BJ (cell line): ENCODE measurements around the gene ITM2C. TPM values are rescaled to one million over a fixed set of nuclear protein-coding genes. Genes with fewer than 3 reads are reported as not detected.

Experiments used
- CTCF ChIA-PET: fragments of 350-600 bp; formaldehyde crosslinking; extraction: SDS; loops from one replicate; lab custom pipeline; 2021; ENCODE audit warnings: antibody characterized with exemption, inconsistent platforms; lab: Yijun Ruan, JAX
- POLR2A ChIA-PET: fragments of 300-600 bp; sonication (Branson Sonifier 250); formaldehyde crosslinking; extraction: SDS; loops from one replicate; lab custom pipeline; 2021; ENCODE audit warnings: antibody characterized with exemption; lab: Charles Lee
- DNase-seq: peaks from one replicate; pipeline ENCODE4 v3.0.0-alpha.2; 2011; ENCODE audit warnings: low read depth
- H3K27me3 ChIP-seq: 2 replicates; pipeline ENCODE4 v1.6.0; 2011; ENCODE audit warnings: low read length; ENCODE audit not compliant: control insufficient read depth, insufficient read depth
- H3K36me3 ChIP-seq: 2 replicates; pipeline ENCODE4 v1.5.1; 2011; ENCODE audit warnings: low read length; ENCODE audit not compliant: control insufficient read depth, insufficient read depth
- H3K4me3 ChIP-seq: 2 replicates; pipeline ENCODE4 v1.5.1; 2011; ENCODE audit warnings: low read depth, mild to moderate bottlenecking, control low read depth, low read length
- CTCF ChIP-seq: IDR thresholded peaks from 2 replicates; pipeline ENCODE4 v1.5.1; 2011; ENCODE audit warnings: low read depth, mild to moderate bottlenecking, control low read depth, inconsistent platforms, low read length, moderate library complexity; ENCODE audit not compliant: insufficient read depth
- polyA plus RNA-seq: library from polyadenylated mRNA; depleted of rRNA; stranded (reverse); fragments of >200 nt; gene quantifications from 2 replicates; pipeline ENCODE4 v1.2.3, GENCODE V29; 2011

The ITM2C gene
- polyA plus RNA-seq, 1 experiment = 885 TPM

- Histone ChIP-seq H3K27me3 (no peaks in the 10 kb centered on the region), H3K4me3 (no peak overlapping the region), H3K36me3 (peaks cover 27% of the 10 kb centered on the region)
- ChIA-PET CTCF (no interaction called here), POLR2A (no interaction called here)
- no peak for TF ChIP-seq CTCF
- no peak for DNase-seq
These were observed 9.1 kb downstream of the ITM2C start for GRCh38 chr2:230873661-230874401.

DNA sequence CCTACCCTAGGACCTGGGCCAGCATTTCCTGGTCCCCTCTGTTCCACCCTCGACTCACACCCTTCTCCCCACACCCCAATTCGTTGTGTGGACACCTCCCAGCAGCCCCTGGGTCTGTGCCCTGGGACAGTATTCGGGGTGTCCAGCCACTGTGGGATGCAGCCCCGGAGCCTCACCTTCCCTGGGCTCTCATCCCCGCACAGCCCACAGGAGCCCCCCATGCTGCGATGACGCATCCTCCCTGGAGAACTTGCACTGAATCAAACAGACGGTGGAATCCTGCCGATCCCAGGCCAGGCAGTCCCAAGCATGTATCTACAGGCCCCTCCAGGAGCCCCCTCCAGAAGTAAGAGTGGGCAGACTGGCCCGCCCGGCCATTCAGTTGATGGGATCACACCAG, 9.7 kb downstream of the ITM2C start:
- TF ChIP-seq CTCF = no peak
- CTCF ChIA-PET = no interaction called here

GRCh38 chr2:230874876-230875275, 10.1 kb downstream of the ITM2C start:
- Histone ChIP-seq H3K4me3 (no peak overlapping the region), H3K27me3 (no peaks in the 10 kb centered on the region), H3K36me3 (peaks cover 29% of the 10 kb centered on the region)
- CTCF ChIA-PET = interaction anchor here (0.6 kb wide), 1 partner anchor 13 kb away, joined by 3 read pairs; no protein-coding TSS in a partner anchor
- POLR2A ChIA-PET = no interaction called here
- TF ChIP-seq CTCF = no peak
- no peak for DNase-seq

More for the DNA sequence above, 9.7 kb downstream of the ITM2C start:
- POLR2A ChIA-PET = no interaction called here
- H3K4me3 ChIP-seq = no peak overlapping the region
- peaks cover 29% of the 10 kb centered on the region for H3K36me3 ChIP-seq
- DNase-seq = no peak
- no peaks in the 10 kb centered on the region for H3K27me3 ChIP-seq

DNA sequence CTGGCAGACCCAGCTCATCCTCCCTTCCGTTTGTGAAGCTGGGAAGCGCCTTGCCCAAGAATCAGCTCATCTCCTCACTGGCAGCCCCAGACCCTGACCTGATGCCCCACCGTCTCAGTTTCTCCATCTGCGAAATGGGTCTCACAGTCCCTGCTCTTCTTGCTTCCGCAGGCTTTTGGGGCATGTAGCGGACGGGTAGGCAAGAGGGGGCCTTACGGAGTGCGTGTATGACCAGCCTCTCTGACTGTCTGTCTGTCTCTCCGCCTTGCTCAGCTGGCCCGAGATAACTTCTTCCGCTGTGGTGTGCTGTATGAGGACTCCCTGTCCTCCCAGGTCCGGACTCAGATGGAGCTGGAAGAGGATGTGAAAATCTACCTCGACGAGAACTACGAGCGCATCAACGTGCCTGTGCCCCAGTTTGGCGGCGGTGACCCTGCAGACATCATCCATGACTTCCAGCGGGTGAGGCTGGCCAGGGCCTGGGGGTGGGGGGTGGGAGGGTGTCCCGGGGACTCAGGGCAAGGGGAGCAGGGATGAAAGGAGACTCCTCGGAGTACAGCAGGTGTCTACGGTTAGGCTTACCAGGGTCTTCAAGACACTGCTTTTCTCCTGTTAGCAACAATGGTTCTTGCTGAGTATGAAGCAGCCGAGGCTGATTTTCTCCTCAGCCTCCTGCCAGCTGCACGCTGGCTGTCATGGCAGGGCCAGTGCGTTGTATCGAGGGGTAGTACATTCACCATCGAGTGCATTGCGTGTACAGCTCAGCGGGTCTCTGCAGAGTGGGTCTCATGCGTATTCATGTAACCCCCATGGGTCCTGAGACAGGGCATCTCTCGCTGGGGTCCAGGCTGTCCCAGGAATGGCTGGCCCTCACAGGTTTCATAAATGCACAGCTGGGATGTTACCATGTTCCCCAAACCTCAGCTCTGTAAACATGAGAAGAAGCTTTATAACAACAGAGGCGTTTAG, 10.9 kb downstream of the ITM2C start:
- no peaks in the 10 kb centered on the region for H3K27me3 ChIP-seq
- ChIA-PET POLR2A (no interaction called here), CTCF (interaction anchor here (0.6 kb wide), 1 partner anchor 13 kb away, joined by 3 read pairs; no protein-coding TSS in a partner anchor)
- no peak for DNase-seq
- TF ChIP-seq CTCF = no peak
- peaks cover 29% of the 10 kb centered on the region for H3K36me3 ChIP-seq
- no peak overlapping the region for H3K4me3 ChIP-seq
